Uterus (tissue), 2 donors: ENCODE results near the gene CERS1.

Experiments used
- POLR2A ChIP-seq, 2 donors: fragments of 450-650 bp; IDR thresholded peaks; one replicate each; pipeline ENCODE4 v1.6.1; 2016; ENCODE audit warnings: antibody characterized with exemption in 2 of 2, mild to moderate bottlenecking in 1 of 2, moderate library complexity in 1 of 2
- TF ChIP-seq, protein P1 (sequence below), 4 experiments: fragments of 200-600 bp in 2 of 4; fragments of 450-650 bp in 2 of 4; sonication (generic) in 2 of 4; IDR thresholded peaks; one replicate each; pipeline ENCODE4 v1.5.1; 2016 to 2019; ENCODE audit warnings: antibody characterized with exemption in 4 of 4, mild to moderate bottlenecking in 2 of 4, moderate library complexity in 1 of 4

DNA sequence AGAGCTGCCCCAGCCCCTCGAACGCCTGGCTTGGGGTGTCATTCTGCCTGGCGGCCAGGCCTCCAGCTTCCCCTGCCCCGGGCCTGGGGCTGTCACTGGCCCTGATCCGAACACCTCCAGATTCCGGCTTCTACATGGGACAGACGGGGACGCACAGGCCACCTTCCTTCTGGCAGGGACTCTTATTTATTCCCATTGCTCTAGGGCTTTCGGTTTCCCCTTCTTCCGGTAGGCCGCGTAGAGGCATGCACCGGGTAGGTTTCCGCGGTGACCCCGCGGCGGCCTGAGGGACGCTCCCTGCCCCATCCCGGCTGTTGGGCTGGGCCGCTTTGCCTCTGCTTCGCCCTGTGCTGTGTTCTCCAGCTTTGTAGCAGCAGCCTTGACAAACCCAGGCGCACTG lies 28.2 kb downstream of the CERS1 start:
- TF ChIP-seq POLR2A (IDR thresholded peaks at IDR 0.05): no peak
- TF ChIP-seq, protein P1, sequence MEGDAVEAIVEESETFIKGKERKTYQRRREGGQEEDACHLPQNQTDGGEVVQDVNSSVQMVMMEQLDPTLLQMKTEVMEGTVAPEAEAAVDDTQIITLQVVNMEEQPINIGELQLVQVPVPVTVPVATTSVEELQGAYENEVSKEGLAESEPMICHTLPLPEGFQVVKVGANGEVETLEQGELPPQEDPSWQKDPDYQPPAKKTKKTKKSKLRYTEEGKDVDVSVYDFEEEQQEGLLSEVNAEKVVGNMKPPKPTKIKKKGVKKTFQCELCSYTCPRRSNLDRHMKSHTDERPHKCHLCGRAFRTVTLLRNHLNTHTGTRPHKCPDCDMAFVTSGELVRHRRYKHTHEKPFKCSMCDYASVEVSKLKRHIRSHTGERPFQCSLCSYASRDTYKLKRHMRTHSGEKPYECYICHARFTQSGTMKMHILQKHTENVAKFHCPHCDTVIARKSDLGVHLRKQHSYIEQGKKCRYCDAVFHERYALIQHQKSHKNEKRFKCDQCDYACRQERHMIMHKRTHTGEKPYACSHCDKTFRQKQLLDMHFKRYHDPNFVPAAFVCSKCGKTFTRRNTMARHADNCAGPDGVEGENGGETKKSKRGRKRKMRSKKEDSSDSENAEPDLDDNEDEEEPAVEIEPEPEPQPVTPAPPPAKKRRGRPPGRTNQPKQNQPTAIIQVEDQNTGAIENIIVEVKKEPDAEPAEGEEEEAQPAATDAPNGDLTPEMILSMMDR (IDR thresholded peaks at IDR 0.05): no peak
